T1000 (cell line): ENCODE data around the gene PTPRU.

ENCODE experiments used
- DNase-seq: peaks from one replicate; lab custom pipeline; 2025; ENCODE audit warnings: mixed read lengths; lab: John Stamatoyannopoulos, UW

The PTPRU gene

GRCh38 chr1:29364101-29364678, 127.9 kb downstream of the PTPRU start:
- no peak for DNase-seq

DNA sequence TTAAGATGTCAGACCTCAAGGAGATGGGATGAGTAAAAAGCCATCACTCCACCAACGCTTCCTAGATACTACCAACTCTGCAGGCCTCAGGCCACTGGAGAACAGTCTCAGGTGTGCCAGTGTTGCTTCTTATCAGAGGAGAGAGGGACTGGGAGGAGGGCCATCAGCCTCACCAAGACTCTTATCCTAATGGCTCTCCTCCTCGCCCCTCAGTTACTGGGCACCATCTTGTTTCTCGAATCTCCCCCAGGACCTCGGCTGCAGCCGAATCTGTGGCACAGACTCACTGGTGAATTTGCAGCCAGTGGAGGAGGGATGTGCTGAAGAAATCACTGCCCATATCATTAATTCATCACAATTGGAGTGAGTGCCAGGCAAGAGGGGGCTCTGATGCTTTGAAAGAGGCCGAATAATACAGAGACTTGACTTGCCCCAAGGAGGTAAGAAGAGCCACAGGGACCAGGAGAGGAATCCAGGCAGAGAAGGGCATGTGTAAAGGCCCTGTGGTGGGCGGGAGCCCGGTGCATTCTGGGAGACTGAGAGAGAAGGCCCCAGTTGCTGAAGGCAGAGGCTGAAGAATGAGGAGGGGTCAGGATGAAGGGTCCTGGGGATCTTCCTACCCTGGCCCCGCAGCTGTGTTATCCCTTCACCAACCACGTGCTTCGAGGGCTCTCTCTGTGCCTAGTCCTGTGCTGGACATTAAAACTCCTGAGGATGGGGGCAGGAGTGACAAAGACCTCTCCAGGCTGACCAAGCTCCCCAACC, 129.8 kb downstream of the PTPRU start:
- no peak for DNase-seq

DNA sequence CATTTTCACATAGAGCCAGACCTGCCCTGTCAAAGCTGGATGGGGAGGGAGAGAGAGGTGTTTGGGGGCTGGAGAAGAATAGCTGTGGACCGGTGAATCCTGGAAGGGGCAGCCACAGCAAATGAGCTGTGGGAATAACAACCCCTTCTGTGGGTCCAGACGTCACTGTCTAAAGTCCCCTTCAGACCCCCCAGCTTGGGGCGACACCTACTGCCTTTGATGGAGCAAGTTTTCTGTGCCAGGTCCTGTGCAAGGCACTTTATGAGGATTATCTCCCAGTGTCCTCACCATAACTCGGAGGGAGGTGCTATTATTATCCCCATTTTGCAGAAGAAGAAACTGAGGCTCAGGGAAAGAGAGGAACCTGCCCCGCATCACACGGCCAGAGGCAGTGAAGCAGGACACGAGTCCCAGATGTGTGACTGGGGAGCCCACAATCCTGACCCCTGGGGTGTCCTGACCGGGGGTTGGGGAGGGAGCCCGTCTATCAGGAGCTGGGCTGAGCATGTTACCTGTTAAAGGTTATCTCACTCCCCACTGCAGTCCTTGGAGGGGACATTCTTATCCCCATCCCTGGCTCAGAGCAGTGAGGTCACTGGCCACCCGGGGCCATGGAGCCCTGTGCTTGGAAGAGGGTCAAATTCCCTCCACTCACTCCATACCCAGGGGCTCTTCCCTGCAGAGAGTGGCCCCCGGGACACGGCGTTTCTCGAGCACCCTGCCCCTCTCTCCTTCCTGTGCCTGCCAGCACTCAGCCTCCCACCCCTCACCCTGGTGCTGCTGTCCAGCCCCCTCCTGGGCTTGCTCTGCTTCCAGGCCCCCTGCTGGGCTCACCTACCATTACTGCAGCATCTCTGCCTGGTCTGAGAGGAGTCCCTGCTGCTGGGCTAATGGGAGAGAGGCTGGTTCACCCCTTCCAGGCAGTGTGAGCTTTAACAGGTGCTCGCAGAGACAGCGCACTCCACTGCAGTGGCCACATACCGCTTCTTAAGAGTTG, 132.9 kb downstream of the PTPRU start:
- DNase-seq = no peak

- DNase-seq = no peak
These were observed 133.7 kb downstream of the PTPRU start for GRCh38 chr1:29370067-29370466.

GRCh38 chr1:29371332-29371731, 135.0 kb downstream of the PTPRU start:
- no peak for DNase-seq

- DNase-seq = no peak
These were observed 135.8 kb downstream of the PTPRU start for GRCh38 chr1:29372108-29372507.
